ENCODE data around the gene BSPRY.
"Not testable (repeated sequence)": the region's sequence is repeated elsewhere in the genome, so short reads cannot be mapped to it uniquely, and the experiment has no call there.

BSPRY gene

DNA sequence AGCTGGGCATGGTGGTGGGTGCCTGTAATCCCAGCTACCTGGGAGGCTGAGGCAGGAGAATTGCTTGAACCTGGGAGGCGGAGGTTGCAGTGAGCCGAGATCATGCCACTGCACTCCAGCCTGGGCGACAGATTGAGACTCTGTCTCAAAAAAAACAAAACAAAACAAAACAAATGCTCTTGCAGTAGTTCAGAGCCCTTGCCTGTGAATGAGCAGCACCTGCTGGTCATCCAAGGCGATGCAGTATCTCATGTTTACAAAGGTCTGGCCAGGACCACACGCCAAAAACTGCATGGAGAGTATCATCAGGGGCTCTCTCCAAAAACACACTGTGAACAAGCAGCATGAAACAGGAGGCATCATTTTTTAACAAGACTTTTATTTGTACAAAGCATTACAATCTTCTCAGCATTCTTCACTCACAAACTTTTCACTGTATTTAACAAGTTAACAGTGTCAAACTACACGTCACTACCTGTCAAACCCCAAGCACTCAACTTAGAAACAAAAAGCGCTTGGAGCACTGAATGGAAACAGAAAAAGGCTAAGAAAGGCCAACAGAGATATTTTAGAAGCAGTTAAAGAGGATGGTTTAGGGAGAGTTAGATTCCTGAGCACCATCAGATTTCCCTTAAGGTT lies 57.7 kb downstream of the BSPRY start:
- H4K20me1 ChIP-seq (ENCODE audit: insufficient read depth); H2AFZ ChIP-seq (ENCODE audit: low read depth); H3K27me3 ChIP-seq (ENCODE audit: insufficient read depth, low read depth); H3K9ac ChIP-seq; H3K4me3 ChIP-seq (IDR thresholded peaks at IDR 0.05; ENCODE audit: insufficient read depth, low read depth, low read length); H3K36me3 ChIP-seq (ENCODE audit: insufficient read depth): not testable (repeated sequence)
- TF ChIP-seq, protein P1, sequence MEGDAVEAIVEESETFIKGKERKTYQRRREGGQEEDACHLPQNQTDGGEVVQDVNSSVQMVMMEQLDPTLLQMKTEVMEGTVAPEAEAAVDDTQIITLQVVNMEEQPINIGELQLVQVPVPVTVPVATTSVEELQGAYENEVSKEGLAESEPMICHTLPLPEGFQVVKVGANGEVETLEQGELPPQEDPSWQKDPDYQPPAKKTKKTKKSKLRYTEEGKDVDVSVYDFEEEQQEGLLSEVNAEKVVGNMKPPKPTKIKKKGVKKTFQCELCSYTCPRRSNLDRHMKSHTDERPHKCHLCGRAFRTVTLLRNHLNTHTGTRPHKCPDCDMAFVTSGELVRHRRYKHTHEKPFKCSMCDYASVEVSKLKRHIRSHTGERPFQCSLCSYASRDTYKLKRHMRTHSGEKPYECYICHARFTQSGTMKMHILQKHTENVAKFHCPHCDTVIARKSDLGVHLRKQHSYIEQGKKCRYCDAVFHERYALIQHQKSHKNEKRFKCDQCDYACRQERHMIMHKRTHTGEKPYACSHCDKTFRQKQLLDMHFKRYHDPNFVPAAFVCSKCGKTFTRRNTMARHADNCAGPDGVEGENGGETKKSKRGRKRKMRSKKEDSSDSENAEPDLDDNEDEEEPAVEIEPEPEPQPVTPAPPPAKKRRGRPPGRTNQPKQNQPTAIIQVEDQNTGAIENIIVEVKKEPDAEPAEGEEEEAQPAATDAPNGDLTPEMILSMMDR (conservative IDR thresholded peaks at IDR 0.05; ENCODE audit: low read depth, low read length), result peak; percentile 66
- Histone ChIP-seq H3K4me1 (ENCODE audit: low read depth, poor library complexity, severe bottlenecking) (peaks cover 36% of the 10 kb centered on the region), H3K79me2 (ENCODE audit: insufficient read depth, low read depth) (peaks cover 20% of the 10 kb centered on the region), H3K4me2 (peak overlapping the region; percentile 26; the same call in 1 of the 2 replicates), H3K27ac (peak overlapping the region; percentile 44)

DNA sequence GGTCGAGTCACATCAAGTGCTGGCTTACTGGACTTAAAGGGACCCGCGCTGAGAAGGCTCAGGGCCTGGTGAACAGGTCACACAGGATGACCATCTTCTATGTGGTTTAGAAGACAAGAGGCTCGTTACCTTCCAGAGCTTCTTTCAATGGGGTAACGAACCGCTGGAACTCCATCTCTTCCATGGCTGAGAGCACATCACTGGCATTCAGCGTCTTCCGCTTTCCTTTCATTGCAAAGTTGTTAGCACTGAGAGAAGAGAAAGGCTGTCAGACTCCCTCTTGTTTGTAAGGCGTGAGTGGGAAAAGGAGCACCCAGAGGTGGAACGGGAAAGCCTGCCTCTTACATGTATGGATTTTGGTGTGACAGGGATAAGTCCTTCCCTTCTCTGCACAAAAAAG lies 60.1 kb downstream of the BSPRY start:
- Histone ChIP-seq H2AFZ (ENCODE audit: low read depth) (no peak overlapping the region), H3K4me1 (ENCODE audit: low read depth, poor library complexity, severe bottlenecking) (peaks cover 37% of the 10 kb centered on the region), H3K79me2 (ENCODE audit: insufficient read depth, low read depth) (peaks cover 20% of the 10 kb centered on the region), H3K4me3 (IDR thresholded peaks at IDR 0.05; ENCODE audit: insufficient read depth, low read depth, low read length) (no peak overlapping the region), H3K36me3 (ENCODE audit: insufficient read depth) (peaks cover 6% of the 10 kb centered on the region; the same call in 1 of the 2 replicates), H3K27me3 (ENCODE audit: insufficient read depth, low read depth) (no peaks in the 10 kb centered on the region), H3K4me2 (peak overlapping the region; percentile 97), H3K9ac (peak overlapping the region; percentile 98), H4K20me1 (ENCODE audit: insufficient read depth) (no peaks in the 10 kb centered on the region), H3K27ac (peak overlapping the region; percentile 97)
- TF ChIP-seq, protein P1 (conservative IDR thresholded peaks at IDR 0.05; ENCODE audit: low read depth, low read length), result no peak

- Histone ChIP-seq H3K9ac (peak overlapping the region; percentile 98), H3K4me2 (peak overlapping the region; percentile 97), H3K79me2 (ENCODE audit: insufficient read depth, low read depth) (peaks cover 20% of the 10 kb centered on the region), H2AFZ (ENCODE audit: low read depth) (peak overlapping the region; percentile 70; the same call in 1 of the 2 replicates), H3K36me3 (ENCODE audit: insufficient read depth) (peaks cover 6% of the 10 kb centered on the region; the same call in 1 of the 2 replicates), H3K4me1 (ENCODE audit: low read depth, poor library complexity, severe bottlenecking) (peaks cover 37% of the 10 kb centered on the region), H3K4me3 (IDR thresholded peaks at IDR 0.05; ENCODE audit: insufficient read depth, low read depth, low read length) (no peak overlapping the region), H4K20me1 (ENCODE audit: insufficient read depth) (no peaks in the 10 kb centered on the region), H3K27ac (peak overlapping the region; percentile 97), H3K27me3 (ENCODE audit: insufficient read depth, low read depth) (no peaks in the 10 kb centered on the region)
- TF ChIP-seq, protein P1 (conservative IDR thresholded peaks at IDR 0.05; ENCODE audit: low read depth, low read length), result no peak
Observed at GRCh38 chr9:113409883-113410206, 60.5 kb downstream of the BSPRY start.

- H3K4me2 ChIP-seq, result peak within 1 kb of the TSS; percentile 97
- peaks cover 20% of the 10 kb centered on the region for H3K79me2 ChIP-seq (ENCODE audit: insufficient read depth, low read depth)
- no peak within 1 kb of the TSS for H3K4me3 ChIP-seq (IDR thresholded peaks at IDR 0.05; ENCODE audit: insufficient read depth, low read depth, low read length)
- peak within 1 kb of the TSS; percentile 97 for H3K27ac ChIP-seq
- peaks cover 6% of the 10 kb centered on the region; the same call in 1 of the 2 replicates for H3K36me3 ChIP-seq (ENCODE audit: insufficient read depth)
- peak within 1 kb of the TSS; percentile 70 for H2AFZ ChIP-seq (ENCODE audit: low read depth)
- TF ChIP-seq, protein P1 (conservative IDR thresholded peaks at IDR 0.05; ENCODE audit: low read depth, low read length), result no peak
- H3K9ac ChIP-seq, result peak within 1 kb of the TSS; percentile 98
- no peaks in the 10 kb centered on the region for H4K20me1 ChIP-seq (ENCODE audit: insufficient read depth)
- peaks cover 37% of the 10 kb centered on the region for H3K4me1 ChIP-seq (ENCODE audit: low read depth, poor library complexity, severe bottlenecking)
- H3K27me3 ChIP-seq (ENCODE audit: insufficient read depth, low read depth), result no peaks in the 10 kb centered on the region
Observed at GRCh38 chr9:113410207-113410864, 61.0 kb downstream of the BSPRY start, which contains the start of the genes C9orf43 and POLE3. Gene C9orf43 (plus strand): TSS chr9:113410747. CDS start chr9:113413494, 2,747 bp downstream. Gene POLE3 (minus strand): TSS chr9:113410675. CDS start chr9:113410293, 382 bp downstream.

Data from KMS-11 (cell line).